NCI-H526 treated with DMSO at 0.1 percent for 48 hours (cell line): ENCODE data around the gene RCOR2.
"Not testable (repeated sequence)": the region's sequence is repeated elsewhere in the genome, so short reads cannot be mapped to it uniquely, and the experiment has no call there.

ENCODE experiments used
- DNase-seq: peaks from one replicate; lab custom pipeline; 2025; lab: John Stamatoyannopoulos, UW

Gene RCOR2

GRCh38 chr11:63916837-63917691, at the start of gene RCOR2:
TSS of gene RCOR2 (minus strand) at chr11:63917164. CDS start at chr11:63916456, 708 bp downstream.
- DNase-seq, result peak; percentile 86

- no peak for DNase-seq
These were observed 49.5 kb upstream of the RCOR2 start for GRCh38 chr11:63966444-63966843.

GRCh38 chr11:63963895-63964294, 46.9 kb upstream of the RCOR2 start:
- DNase-seq, result not testable (repeated sequence)

- peak; percentile 12 for DNase-seq
These were observed 44.8 kb upstream of the RCOR2 start for GRCh38 chr11:63961608-63962412.

- DNase-seq, result no peak
These were observed 41.0 kb upstream of the RCOR2 start for GRCh38 chr11:63958008-63958407.

GRCh38 chr11:63952570-63952969, 35.6 kb upstream of the RCOR2 start:
- DNase-seq, result no peak

- no peak for DNase-seq
These were observed 35.0 kb upstream of the RCOR2 start for GRCh38 chr11:63951779-63952536.

GRCh38 chr11:63945477-63946163, 28.7 kb upstream of the RCOR2 start:
- peak; percentile 76 for DNase-seq

- no peak for DNase-seq
These were observed 28.0 kb upstream of the RCOR2 start for GRCh38 chr11:63944987-63945386.

GRCh38 chr11:63942803-63943202, 25.8 kb upstream of the RCOR2 start:
- no peak for DNase-seq

GRCh38 chr11:63941901-63942300, 24.9 kb upstream of the RCOR2 start:
- DNase-seq, result no peak

GRCh38 chr11:63940786-63941185, 23.8 kb upstream of the RCOR2 start:
- no peak for DNase-seq

- no peak for DNase-seq
These were observed 22.5 kb upstream of the RCOR2 start for GRCh38 chr11:63939397-63939891.

- peak; percentile 96 for DNase-seq
These were observed 21.8 kb upstream of the RCOR2 start, which contains the start of gene NAA40 for GRCh38 chr11:63938479-63939396. TSS of gene NAA40 (plus strand) at chr11:63939002. CDS start at chr11:63939097, 95 bp downstream.

- DNase-seq, result no peak
These were observed 20.9 kb upstream of the RCOR2 start for GRCh38 chr11:63937713-63938478.

GRCh38 chr11:63933459-63933858, 16.5 kb upstream of the RCOR2 start:
- no peak for DNase-seq

GRCh38 chr11:63931876-63932275, 14.9 kb upstream of the RCOR2 start:
- no peak for DNase-seq

- DNase-seq, result no peak
These were observed 14.1 kb upstream of the RCOR2 start for GRCh38 chr11:63931045-63931444.

GRCh38 chr11:63929616-63930015, 12.7 kb upstream of the RCOR2 start:
- no peak for DNase-seq
